Calu3 (cell line): ENCODE results near the gene DPYD. TPM values are rescaled to one million over a fixed set of nuclear protein-coding genes. Genes with fewer than 3 reads are reported as not detected.

Source experiments
- BruUV-seq: library from RNA; stranded (reverse); fragments of 400-500 nt; replicated peaks from 2 replicates; lab custom pipeline; 2021; lab: Mats Ljungman, UMichigan
- CTCF ChIA-PET: fragments of 300-600 bp; sonication (Branson Sonifier 250); formaldehyde crosslinking; loops from one replicate; lab custom pipeline; 2022; ENCODE audit warnings: antibody characterized with exemption; lab: Charles Lee
- DNase-seq: peaks from one replicate; pipeline ENCODE4 v3.0.0; 2022
- H3K27ac Mint-ChIP-seq: one replicate; pipeline ENCODE4 v1.8.0; 2022; ENCODE audit warnings: mixed read lengths; ENCODE audit not compliant: unreplicated experiment
- H3K27me3 Mint-ChIP-seq: one replicate; pipeline ENCODE4 v1.8.0; 2022; ENCODE audit warnings: mixed read lengths; ENCODE audit not compliant: unreplicated experiment
- H3K36me3 Mint-ChIP-seq: one replicate; pipeline ENCODE4 v1.8.0; 2022; ENCODE audit warnings: mild to moderate bottlenecking, moderate library complexity, mixed read lengths; ENCODE audit not compliant: insufficient read depth, unreplicated experiment
- H3K4me1 Mint-ChIP-seq: one replicate; pipeline ENCODE4 v1.8.0; 2022; ENCODE audit warnings: mild to moderate bottlenecking, low read depth, mixed read lengths; ENCODE audit not compliant: unreplicated experiment
- H3K4me3 Mint-ChIP-seq: one replicate; pipeline ENCODE4 v1.8.0; 2022; ENCODE audit warnings: mild to moderate bottlenecking, low read depth, moderate library complexity, mixed read lengths; ENCODE audit not compliant: unreplicated experiment
- H3K9me3 Mint-ChIP-seq: one replicate; pipeline ENCODE4 v1.8.0; 2022; ENCODE audit warnings: low read depth, mixed read lengths; ENCODE audit not compliant: unreplicated experiment
- intact Hi-C: fragments of 100-400 bp; cut with micrococcal nuclease; formaldehyde crosslinking; loops from one replicate; pipeline ENCODE4 v1.10.0; 2022; ENCODE audit not compliant: unreplicated experiment
- total RNA-seq: library from RNA; stranded (reverse); gene quantifications from 2 replicates; pipeline ENCODE4 v1.2.3, GENCODE V29; 2022
- TF ChIP-seq, protein P1 (sequence below): fragments of 200-600 bp; IDR thresholded peaks from one replicate; pipeline ENCODE4 v1.8.0; 2022; ENCODE audit warnings: antibody characterized with exemption; ENCODE audit not compliant: unreplicated experiment

DPYD gene
- total RNA-seq, 1 experiment from 2014 or later, result 15.6 TPM

- no TSS peak for BruUV-seq
- Mint-ChIP-seq H3K4me3 (no peak overlapping the region), H3K36me3 (no peaks in the 10 kb centered on the region), H3K9me3 (no peaks in the 10 kb centered on the region), H3K27ac (no peak overlapping the region), H3K4me1 (no peaks in the 10 kb centered on the region), H3K27me3 (no peaks in the 10 kb centered on the region)
- intact Hi-C loops, result no loop called here
- CTCF ChIA-PET, result no interaction called here
- DNase-seq, result no peak
- TF ChIP-seq, protein P1, sequence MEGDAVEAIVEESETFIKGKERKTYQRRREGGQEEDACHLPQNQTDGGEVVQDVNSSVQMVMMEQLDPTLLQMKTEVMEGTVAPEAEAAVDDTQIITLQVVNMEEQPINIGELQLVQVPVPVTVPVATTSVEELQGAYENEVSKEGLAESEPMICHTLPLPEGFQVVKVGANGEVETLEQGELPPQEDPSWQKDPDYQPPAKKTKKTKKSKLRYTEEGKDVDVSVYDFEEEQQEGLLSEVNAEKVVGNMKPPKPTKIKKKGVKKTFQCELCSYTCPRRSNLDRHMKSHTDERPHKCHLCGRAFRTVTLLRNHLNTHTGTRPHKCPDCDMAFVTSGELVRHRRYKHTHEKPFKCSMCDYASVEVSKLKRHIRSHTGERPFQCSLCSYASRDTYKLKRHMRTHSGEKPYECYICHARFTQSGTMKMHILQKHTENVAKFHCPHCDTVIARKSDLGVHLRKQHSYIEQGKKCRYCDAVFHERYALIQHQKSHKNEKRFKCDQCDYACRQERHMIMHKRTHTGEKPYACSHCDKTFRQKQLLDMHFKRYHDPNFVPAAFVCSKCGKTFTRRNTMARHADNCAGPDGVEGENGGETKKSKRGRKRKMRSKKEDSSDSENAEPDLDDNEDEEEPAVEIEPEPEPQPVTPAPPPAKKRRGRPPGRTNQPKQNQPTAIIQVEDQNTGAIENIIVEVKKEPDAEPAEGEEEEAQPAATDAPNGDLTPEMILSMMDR, result no peak
Measured at GRCh38 chr1:97593192-97593591, 327.6 kb downstream of the DPYD start.

- CTCF ChIA-PET, result no interaction called here
- H3K9me3 Mint-ChIP-seq, result no peaks in the 10 kb centered on the region
- intact Hi-C loops, result no loop called here
- DNase-seq, result no peak
- H3K36me3 Mint-ChIP-seq, result no peaks in the 10 kb centered on the region
- no peaks in the 10 kb centered on the region for H3K27me3 Mint-ChIP-seq
- H3K4me1 Mint-ChIP-seq, result no peaks in the 10 kb centered on the region
- no peak overlapping the region for H3K27ac Mint-ChIP-seq
- BruUV-seq, result no TSS peak
- H3K4me3 Mint-ChIP-seq, result no peak overlapping the region
- TF ChIP-seq, protein P1, result no peak
Measured at GRCh38 chr1:97588772-97589171, 332.1 kb downstream of the DPYD start.

GRCh38 chr1:97581614-97582051, 339.2 kb downstream of the DPYD start:
- no peak overlapping the region for H3K27ac Mint-ChIP-seq
- no peaks in the 10 kb centered on the region for H3K9me3 Mint-ChIP-seq
- no peaks in the 10 kb centered on the region for H3K27me3 Mint-ChIP-seq
- intact Hi-C loops, result no loop called here
- TF ChIP-seq, protein P1, result no peak
- BruUV-seq, result no TSS peak
- no peak overlapping the region for H3K4me3 Mint-ChIP-seq
- no peaks in the 10 kb centered on the region for H3K4me1 Mint-ChIP-seq
- no peaks in the 10 kb centered on the region for H3K36me3 Mint-ChIP-seq
- DNase-seq, result no peak
- CTCF ChIA-PET, result no interaction called here

DNA sequence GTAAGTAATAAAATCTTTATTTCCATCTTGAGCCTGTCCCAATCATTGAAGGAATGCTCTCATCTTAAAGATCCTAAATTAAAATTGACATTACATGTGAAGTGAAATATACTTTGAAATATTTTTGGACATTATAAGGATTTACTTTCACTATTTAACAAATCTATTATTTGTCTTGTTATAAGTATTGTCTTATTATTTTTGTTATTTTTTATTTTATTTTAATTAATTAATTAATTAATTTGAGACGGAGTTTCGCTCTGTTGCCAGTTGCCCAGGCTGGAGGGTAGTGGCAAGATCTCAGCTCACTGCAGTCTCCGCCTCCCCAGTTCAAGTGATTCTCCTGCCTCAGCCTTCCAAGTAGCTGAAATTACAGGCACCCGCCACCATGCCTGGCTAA, 343.2 kb downstream of the DPYD start:
- BruUV-seq, result no TSS peak

More for the DNA sequence above, 343.2 kb downstream of the DPYD start:
- no peaks in the 10 kb centered on the region for H3K36me3 Mint-ChIP-seq
- H3K4me3 Mint-ChIP-seq, result no peak overlapping the region
- no peak overlapping the region for H3K27ac Mint-ChIP-seq
- no peaks in the 10 kb centered on the region for H3K9me3 Mint-ChIP-seq
- DNase-seq, result no peak
- CTCF ChIA-PET, result no interaction called here
- H3K4me1 Mint-ChIP-seq, result no peaks in the 10 kb centered on the region
- TF ChIP-seq, protein P1, result no peak
- no peaks in the 10 kb centered on the region for H3K27me3 Mint-ChIP-seq
- intact Hi-C loops, result no loop called here
